Transverse colon (tissue), 4 donors: ENCODE results near the gene TRPC6.

Source experiments
- CTCF ChIP-seq, 5 experiments: fragments of 200-600 bp in 3 of 5; fragments of 450-650 bp in 2 of 5; sonication (generic) in 3 of 5; IDR thresholded peaks; 1 replicate in 2 of 5; 2 replicates in 3 of 5; pipeline ENCODE4 v1.5.1; 2016 to 2017; ENCODE audit warnings: antibody characterized with exemption in 5 of 5, inconsistent platforms in 3 of 5, mild to moderate bottlenecking in 2 of 5, moderate library complexity in 1 of 5
- EP300 ChIP-seq: sonication (generic); formaldehyde crosslinking; IDR thresholded peaks from one replicate; pipeline ENCODE4 v1.6.1; 2017; ENCODE audit warnings: antibody characterized with exemption, low read depth
- POLR2A ChIP-seq: fragments of 450-650 bp; IDR thresholded peaks from one replicate; pipeline ENCODE4 v1.6.1; 2016; ENCODE audit warnings: antibody characterized with exemption, mild to moderate bottlenecking, moderate library complexity
- POLR2AphosphoS5 ChIP-seq, 3 donors: sonication (generic); formaldehyde crosslinking; IDR thresholded peaks; one replicate each; pipeline ENCODE4 v1.6.1; 2016; ENCODE audit warnings: antibody characterized with exemption in 3 of 3

DNA sequence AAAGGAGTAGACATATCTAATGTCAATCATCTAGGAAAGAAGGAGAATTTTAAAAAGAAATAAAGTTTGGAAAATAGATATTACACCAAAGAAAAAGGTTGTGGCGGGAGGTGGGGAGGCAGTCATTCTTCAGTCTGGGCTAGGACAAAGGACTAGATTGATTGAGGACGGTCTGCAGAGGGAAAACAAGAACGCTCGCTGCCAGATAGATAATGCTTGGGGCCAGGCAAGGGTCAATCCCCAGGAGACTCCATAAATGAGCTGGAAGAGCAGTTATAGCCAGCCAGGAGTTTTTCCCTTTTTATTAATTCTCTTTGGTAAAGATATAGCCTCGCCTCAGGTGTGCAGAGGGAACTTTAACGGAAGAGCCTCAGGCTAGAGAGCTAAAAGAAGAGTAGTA is 6.3 kb downstream of the TRPC6 start:
- TF ChIP-seq CTCF (IDR thresholded peaks at IDR 0.05) (no peak), POLR2AphosphoS5 (IDR thresholded peaks at IDR 0.05) (no peak), EP300 (no peak), POLR2A (no peak)
